HepG2 (cell line): Measurements from ENCODE around the gene BCL11B. TPM values are rescaled to one million over a fixed set of nuclear protein-coding genes. Genes with fewer than 3 reads are reported as not detected.

Source experiments
- ATAC-seq: fragments of 200-7000 bp; cut with Tn5 transposase; 3 replicates; pipeline ENCODE4 v1.9.1; 2020; ENCODE audit warnings: mild to moderate bottlenecking, moderate library complexity
- BruUV-seq: library from RNA; stranded (reverse); fragments of 400-500 nt; replicated peaks from 2 replicates; lab custom pipeline; 2021; lab: Mats Ljungman, UMichigan
- CTCF ChIA-PET: fragments of 300-600 bp; formaldehyde crosslinking; extraction: SDS; loops from one replicate; lab custom pipeline; 2021; ENCODE audit warnings: low total read pairs, inconsistent platforms, low intra/inter-chr PET ratio; lab: Yijun Ruan, JAX
- POLR2A ChIA-PET: fragments of 350-600 bp; sonication (Branson Sonifier 250); formaldehyde crosslinking; loops from one replicate; lab custom pipeline; 2020; ENCODE audit warnings: antibody characterized with exemption, inconsistent platforms; lab: Yijun Ruan, JAX
- DNase-seq: peaks from one replicate; pipeline ENCODE4 v3.0.0-alpha.2; 2015; ENCODE audit warnings: low spot score
- FAIRE-seq: peaks from 3 replicates; lab custom pipeline; 2011; peaks lifted over from hg19 to GRCh38; lab: Jason Lieb, UNC
- H2AFZ ChIP-seq: one replicate; pipeline ENCODE4 v1.6.1; 2011; ENCODE audit warnings: low read length, inconsistent platforms
- H3K27ac ChIP-seq: fragments of 300-600 bp; 3 replicates; pipeline ENCODE4 v1.8.0; 2011; ENCODE audit warnings: mixed run types, mild to moderate bottlenecking, mixed read lengths, low read length, inconsistent platforms; ENCODE audit not compliant: insufficient read depth; ENCODE audit errors: extremely low read length
- H3K27me3 ChIP-seq, 2 experiments: fragments of 200-600 bp in 1 of 2; 2 replicates in 1 of 2; 3 replicates in 1 of 2; pipeline versions ENCODE4 v1.6.0 to v1.8.0; 2011; ENCODE audit warnings: low read length in 2 of 2, mild to moderate bottlenecking in 2 of 2, moderate library complexity in 2 of 2, inconsistent platforms in 1 of 2; ENCODE audit not compliant: insufficient read depth in 2 of 2, control insufficient read depth in 1 of 2
- H3K36me3 ChIP-seq, 2 experiments: fragments of 200-600 bp in 1 of 2; replicated peaks in 1 of 2; 2 replicates in 1 of 2; 3 replicates in 1 of 2; pipeline versions ENCODE4 v1.5.1 to v1.8.0; 2011; ENCODE audit warnings: low read length in 2 of 2, inconsistent platforms in 1 of 2; ENCODE audit not compliant: insufficient read depth in 2 of 2, control insufficient read depth in 1 of 2
- H3K4me1 ChIP-seq: 2 replicates; pipeline ENCODE4 v1.5.1; 2012; ENCODE audit warnings: low read length, inconsistent platforms; ENCODE audit not compliant: insufficient read depth
- H3K4me2 ChIP-seq: 2 replicates; pipeline ENCODE4 v1.6.0; 2011; ENCODE audit warnings: low read depth, low read length, inconsistent platforms
- H3K4me3 ChIP-seq, 3 experiments: fragments of 200-600 bp in 1 of 3; sonication (generic), shearing (Covaris generic) in 1 of 3; replicated peaks in 1 of 3; 2 replicates each; pipeline ENCODE4 v1.5.1; 2011 to 2016; ENCODE audit warnings: low read length in 3 of 3, inconsistent platforms in 2 of 3, low read depth in 2 of 3, mild to moderate bottlenecking in 2 of 3, control low read depth in 1 of 3, mixed read lengths in 1 of 3; ENCODE audit not compliant: insufficient read depth in 1 of 3
- H3K79me2 ChIP-seq: one replicate; pipeline ENCODE4 v1.6.1; 2011; ENCODE audit warnings: low read length, inconsistent platforms; ENCODE audit not compliant: insufficient read depth
- H3K9ac ChIP-seq: 2 replicates; pipeline ENCODE4 v1.6.0; 2011; ENCODE audit warnings: mild to moderate bottlenecking, low read depth, low read length, inconsistent platforms; ENCODE audit not compliant: insufficient read depth
- H3K9me3 ChIP-seq: 2 replicates; pipeline ENCODE4 v1.5.1; 2012; ENCODE audit warnings: mild to moderate bottlenecking, low read length
- H4K20me1 ChIP-seq: 2 replicates; pipeline ENCODE4 v1.6.0; 2011; ENCODE audit warnings: inconsistent platforms, mild to moderate bottlenecking, low read length, moderate library complexity; ENCODE audit not compliant: insufficient read depth
- CBX1 ChIP-seq: IDR thresholded peaks from one replicate; pipeline ENCODE4 v1.6.1; 2016; ENCODE audit warnings: antibody characterized with exemption, low read depth
- FOSL1 ChIP-seq: sonication (generic); formaldehyde crosslinking; IDR thresholded peaks from 2 replicates; pipeline ENCODE4 v1.9.0; 2021; ENCODE audit warnings: missing genetic modification reagents, borderline replicate concordance
- SRSF4 ChIP-seq: fragments of 200-400 bp; formaldehyde crosslinking; IDR thresholded peaks from one replicate; pipeline ENCODE4 v1.6.1; 2018; ENCODE audit warnings: mild to moderate bottlenecking, low read depth, low read length, moderate library complexity; ENCODE audit not compliant: poor library complexity, severe bottlenecking
- ZFX ChIP-seq: sonication (generic); formaldehyde crosslinking; IDR thresholded peaks from 2 replicates; pipeline ENCODE4 v1.4.0; 2020; ENCODE audit warnings: mild to moderate bottlenecking, low read depth, missing genetic modification reagents, moderate library complexity
- ZNF772 ChIP-seq: sonication (generic); formaldehyde crosslinking; IDR thresholded peaks from 2 replicates; pipeline ENCODE4 v1.5.0; 2020; ENCODE audit warnings: mild to moderate bottlenecking, missing genetic modification reagents
- ZNF83 ChIP-seq: sonication (generic); formaldehyde crosslinking; IDR thresholded peaks from 2 replicates; pipeline ENCODE4 v1.4.0; 2020; ENCODE audit warnings: missing genetic modification reagents, mild to moderate bottlenecking, borderline replicate concordance
- ZSCAN30 ChIP-seq: sonication (generic); formaldehyde crosslinking; IDR thresholded peaks from 2 replicates; pipeline ENCODE4 v1.5.0; 2020; ENCODE audit warnings: mild to moderate bottlenecking, missing genetic modification reagents
- WGBS: methylation state at CpG from one replicate; pipeline ENCODE4 v1.1.6; 2017; ENCODE audit warnings: low lambda C conversion rate; 5-methylcytosine and 5-hydroxymethylcytosine counted together
- in situ Hi-C: cut with HindIII; loops from 2 replicates; pipeline ENCODE4 v1.10.0; 2017; ENCODE audit warnings: low pct_unique_long_range_greater_than_20kb; ENCODE audit not compliant: extremely low pct_ligation_motif_present
- intact Hi-C: fragments of 100-400 bp; cut with micrococcal nuclease; formaldehyde crosslinking; loops from one replicate; pipeline ENCODE4 v1.10.0; 2022; ENCODE audit not compliant: unreplicated experiment
- polyA plus RNA-seq, 8 experiments: library from polyadenylated mRNA; depleted of rRNA in 3 of 8; stranded (reverse) in 7 of 8; unstranded in 1 of 8; fragments of >200 nt; fragmentation: Illumina TruSeq in 4 of 8; extraction: Trizol in 4 of 8; gene quantifications; 2 replicates each; pipeline versions ENCODE4 v1.2.1 to v1.2.3, GENCODE V29; 2011 to 2016; ENCODE audit warnings: low read depth in 4 of 8, missing spikeins in 1 of 8, mixed read lengths in 1 of 8; ENCODE audit not compliant: insufficient read depth in 1 of 8
- total RNA-seq, 5 experiments: library from RNA; depleted of rRNA; stranded (reverse); fragments of >200 nt; fragmentation: Illumina TruSeq; extraction: Trizol; gene quantifications; 2 replicates each; pipeline ENCODE4 v1.2.3, GENCODE V29; 2016; ENCODE audit warnings: low read depth in 1 of 5
- TF ChIP-seq, protein P1 (sequence below), 2 experiments: fragments of 450-650 bp in 1 of 2; sonication (generic) in 1 of 2; formaldehyde crosslinking in 1 of 2; IDR thresholded peaks; 2 replicates each; pipeline versions ENCODE4 v1.6.1 to v1.8.0; 2016 to 2022; ENCODE audit warnings: antibody characterized with exemption in 1 of 2, mild to moderate bottlenecking in 1 of 2, missing genetic modification reagents in 1 of 2

The BCL11B gene
- total and polyA plus RNA-seq, 2 of the 13 experiments (the other 11 are each of a cell fraction or from before 2014, with no cell fraction given): not detected

DNA sequence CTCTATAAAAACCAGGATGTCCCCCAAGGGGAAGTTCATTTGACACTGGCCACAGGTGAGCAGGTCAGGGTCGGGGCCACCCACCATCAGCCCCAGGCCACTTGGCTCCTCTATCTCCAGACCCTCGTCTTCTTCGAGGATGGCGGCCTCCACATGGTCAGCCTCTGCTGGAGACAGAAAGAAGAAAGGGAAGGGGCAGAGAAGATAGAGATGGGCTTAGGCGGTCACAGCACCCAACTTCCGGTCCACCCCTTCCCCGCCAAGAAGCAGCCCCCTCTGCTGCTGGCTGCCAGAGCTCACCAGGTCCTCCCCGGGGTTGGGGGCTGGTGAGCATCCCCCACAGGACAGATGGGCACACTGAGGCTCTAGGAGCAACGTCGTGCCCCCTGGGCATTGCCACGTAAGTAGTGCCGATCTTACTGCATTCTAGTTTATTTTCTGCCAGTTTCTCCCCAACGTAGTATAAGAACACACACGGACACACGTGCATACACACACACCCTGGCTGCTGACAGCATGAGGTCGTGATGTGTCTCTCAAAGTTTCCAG lies 14.2 kb downstream of the BCL11B start:
- no peaks in the 10 kb centered on the region for H3K9me3 ChIP-seq
- intact Hi-C loops: loop anchor here (5.0 kb wide), 1 partner anchor 715 kb away; no protein-coding TSS in a partner anchor
- H3K27ac ChIP-seq: no peak overlapping the region
- TF ChIP-seq, protein P1, sequence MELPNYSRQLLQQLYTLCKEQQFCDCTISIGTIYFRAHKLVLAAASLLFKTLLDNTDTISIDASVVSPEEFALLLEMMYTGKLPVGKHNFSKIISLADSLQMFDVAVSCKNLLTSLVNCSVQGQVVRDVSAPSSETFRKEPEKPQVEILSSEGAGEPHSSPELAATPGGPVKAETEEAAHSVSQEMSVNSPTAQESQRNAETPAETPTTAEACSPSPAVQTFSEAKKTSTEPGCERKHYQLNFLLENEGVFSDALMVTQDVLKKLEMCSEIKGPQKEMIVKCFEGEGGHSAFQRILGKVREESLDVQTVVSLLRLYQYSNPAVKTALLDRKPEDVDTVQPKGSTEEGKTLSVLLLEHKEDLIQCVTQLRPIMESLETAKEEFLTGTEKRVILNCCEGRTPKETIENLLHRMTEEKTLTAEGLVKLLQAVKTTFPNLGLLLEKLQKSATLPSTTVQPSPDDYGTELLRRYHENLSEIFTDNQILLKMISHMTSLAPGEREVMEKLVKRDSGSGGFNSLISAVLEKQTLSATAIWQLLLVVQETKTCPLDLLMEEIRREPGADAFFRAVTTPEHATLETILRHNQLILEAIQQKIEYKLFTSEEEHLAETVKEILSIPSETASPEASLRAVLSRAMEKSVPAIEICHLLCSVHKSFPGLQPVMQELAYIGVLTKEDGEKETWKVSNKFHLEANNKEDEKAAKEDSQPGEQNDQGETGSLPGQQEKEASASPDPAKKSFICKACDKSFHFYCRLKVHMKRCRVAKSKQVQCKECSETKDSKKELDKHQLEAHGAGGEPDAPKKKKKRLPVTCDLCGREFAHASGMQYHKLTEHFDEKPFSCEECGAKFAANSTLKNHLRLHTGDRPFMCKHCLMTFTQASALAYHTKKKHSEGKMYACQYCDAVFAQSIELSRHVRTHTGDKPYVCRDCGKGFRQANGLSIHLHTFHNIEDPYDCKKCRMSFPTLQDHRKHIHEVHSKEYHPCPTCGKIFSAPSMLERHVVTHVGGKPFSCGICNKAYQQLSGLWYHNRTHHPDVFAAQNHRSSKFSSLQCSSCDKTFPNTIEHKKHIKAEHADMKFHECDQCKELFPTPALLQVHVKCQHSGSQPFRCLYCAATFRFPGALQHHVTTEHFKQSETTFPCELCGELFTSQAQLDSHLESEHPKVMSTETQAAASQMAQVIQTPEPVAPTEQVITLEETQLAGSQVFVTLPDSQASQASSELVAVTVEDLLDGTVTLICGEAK (IDR thresholded peaks at IDR 0.05): no peak
- TF ChIP-seq, protein P1 (CRISPR knock-in tag; IDR thresholded peaks at IDR 0.05): no peak
- TF ChIP-seq ZNF772 (no peak), ZNF83 (CRISPR knock-in tag) (no peak), CBX1 (no peak), ZSCAN30 (no peak), FOSL1 (CRISPR knock-in tag) (no peak), SRSF4 (no peak), ZFX (CRISPR knock-in tag) (no peak)
- FAIRE-seq: no peak
- H2AFZ ChIP-seq: no peak overlapping the region
- WGBS: 22% methylated on average over 15 of the region's 16 CpGs
- H3K4me3 ChIP-seq: no peak overlapping the region
- H3K9ac ChIP-seq: no peak overlapping the region
- POLR2A ChIA-PET: no interaction called here
- CTCF ChIA-PET: no interaction called here
- H3K79me2 ChIP-seq: no peaks in the 10 kb centered on the region
- H3K4me1 ChIP-seq: no peaks in the 10 kb centered on the region
- peaks cover 3 to 75% of the 10 kb centered on the region in 2 experiments; a peak in 4 of 5 replicates for H3K27me3 ChIP-seq
- no peak for ATAC-seq
- DNase-seq: no peak
- H4K20me1 ChIP-seq: no peaks in the 10 kb centered on the region
- H3K4me2 ChIP-seq: no peak overlapping the region
- BruUV-seq: no TSS peak
- in situ Hi-C loops: loop anchor here (25.0 kb wide), 2 partner anchors 1120 to 1270 kb away; no protein-coding TSS in a partner anchor
- no peaks in the 10 kb centered on the region for H3K36me3 ChIP-seq
